Measurements from ENCODE around the gene GOLGB1. TPM values are rescaled to one million over a fixed set of nuclear protein-coding genes. Genes with fewer than 3 reads are reported as not detected.

Gene GOLGB1
- total and polyA plus RNA-seq, 10 donors, result 7.2 to 87.0 (median 47.8) TPM

DNA sequence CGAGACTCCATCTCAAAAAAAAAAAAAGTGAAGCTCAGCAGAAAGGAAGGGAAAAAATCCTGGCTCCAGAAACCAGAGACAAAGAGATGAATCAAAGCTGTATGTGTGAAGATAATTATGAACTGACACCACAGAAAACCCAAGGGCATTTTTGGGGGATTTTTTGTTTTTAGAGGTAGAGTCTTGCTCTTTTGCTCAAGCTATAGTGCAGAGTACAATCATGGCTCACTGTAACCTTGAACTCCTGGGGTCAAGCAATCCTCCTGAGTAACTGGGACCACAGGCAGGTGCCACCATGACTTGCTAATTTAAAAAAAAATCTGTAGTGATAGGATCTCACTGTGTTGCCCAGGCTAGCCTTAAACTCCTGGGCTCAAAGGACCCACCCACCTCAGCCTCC is 111.6 kb downstream of the GOLGB1 start:
- intact Hi-C loops (cut with DNase I; ENCODE audit: low total_unique reads), result no loop called here
- Histone ChIP-seq H3K9me3 (no peaks in the 10 kb centered on the region), H3K27ac (no peak overlapping the region)

DNA sequence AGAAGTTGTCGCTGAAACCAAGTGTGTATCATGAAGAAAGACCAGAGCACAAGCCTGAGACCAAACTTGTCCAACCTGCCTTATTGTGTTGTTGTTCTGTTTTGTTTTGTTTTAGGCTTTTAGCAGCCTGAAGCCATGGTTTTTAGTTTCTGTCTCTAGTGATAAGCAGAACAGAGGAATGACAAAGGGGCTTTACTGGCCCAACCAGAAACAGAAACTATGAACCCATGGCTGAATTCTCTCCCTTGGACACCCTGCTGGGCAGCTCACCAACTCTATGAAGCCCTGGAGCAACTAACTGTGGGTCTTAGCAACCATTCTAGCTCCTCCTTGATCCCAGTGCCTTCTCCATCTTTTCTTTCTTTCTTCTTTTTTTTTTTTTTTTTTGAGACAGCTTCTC is 119.2 kb downstream of the GOLGB1 start:
- TF ChIP-seq POLR2A (IDR thresholded peaks at IDR 0.05) (no peak), POLR2AphosphoS5 (IDR thresholded peaks at IDR 0.05) (no peak), CTCF (IDR thresholded peaks at IDR 0.05 in 8 of 11, conservative IDR thresholded peaks at IDR 0.05 in 3 of 11) (no peak)
- intact Hi-C loops (cut with DNase I; ENCODE audit: low total_unique reads), result no loop called here
- no peak for DNase-seq
- no peak overlapping the region for H3K27ac ChIP-seq
- no peaks in the 10 kb centered on the region for H3K4me1 ChIP-seq
- H3K27me3 ChIP-seq (replicated peaks in 1 of 7), result no peaks in the 10 kb centered on the region
- H3K9me3 ChIP-seq, result no peaks in the 10 kb centered on the region
- H3K4me3 ChIP-seq, result no peak overlapping the region
- peaks cover 0 to 73% (median 49%) of the 10 kb centered on the region in 6 donors for H3K36me3 ChIP-seq
- WGBS, 5 donors, result 96 to 100% (median 100%) methylated on average over 1 of the region's 1 CpG

More for the DNA sequence above, 111.6 kb downstream of the GOLGB1 start:
- WGBS, 5 donors, result 91 to 100% (median 95%) methylated on average over 1 of the region's 1 CpG
- Histone ChIP-seq H3K36me3 (peaks cover 0 to 99% (median 85%) of the 10 kb centered on the region in 6 donors), H3K4me1 (peaks cover 0 to 3% (median 0%) of the 10 kb centered on the region in 6 donors), H3K27me3 (replicated peaks in 1 of 7) (no peaks in the 10 kb centered on the region), H3K4me3 (no peak overlapping the region)
- DNase-seq, result no peak
- TF ChIP-seq CTCF (IDR thresholded peaks at IDR 0.05 in 8 of 11, conservative IDR thresholded peaks at IDR 0.05 in 3 of 11) (no peak), POLR2A (IDR thresholded peaks at IDR 0.05) (no peak), POLR2AphosphoS5 (IDR thresholded peaks at IDR 0.05) (no peak)

DNA sequence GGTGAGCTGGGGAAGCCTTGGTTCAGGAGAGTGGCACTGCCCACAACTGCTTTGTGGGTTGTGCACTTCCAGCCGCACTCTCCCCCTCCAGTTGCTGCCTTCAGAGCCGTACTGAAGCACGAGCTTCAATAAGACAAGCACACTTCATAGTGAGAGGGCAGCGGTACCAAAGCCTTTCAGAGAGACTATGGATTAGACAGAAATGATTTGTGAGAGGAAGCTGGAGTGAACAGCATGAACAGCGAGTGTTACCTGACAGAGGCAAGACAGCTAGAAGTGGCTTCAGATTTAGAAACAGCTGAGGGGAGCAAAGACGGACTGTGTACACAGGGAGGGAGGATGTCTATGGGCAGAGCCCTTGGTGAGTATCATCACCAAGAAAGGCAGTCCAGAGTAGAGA is 119.9 kb downstream of the GOLGB1 start:
- Histone ChIP-seq H3K4me1 (no peaks in the 10 kb centered on the region), H3K27me3 (replicated peaks in 1 of 7) (no peaks in the 10 kb centered on the region), H3K4me3 (no peak overlapping the region), H3K27ac (no peak overlapping the region), H3K36me3 (peaks cover 0 to 65% (median 43%) of the 10 kb centered on the region in 6 donors), H3K9me3 (no peaks in the 10 kb centered on the region)
- intact Hi-C loops (cut with DNase I; ENCODE audit: low total_unique reads), result no loop called here
- 85 to 96% (median 93%) methylated on average over 5 to 6 of the region's 6 CpGs for WGBS, 5 donors
- no peak for DNase-seq
- TF ChIP-seq POLR2AphosphoS5 (IDR thresholded peaks at IDR 0.05) (no peak), CTCF (IDR thresholded peaks at IDR 0.05 in 8 of 11, conservative IDR thresholded peaks at IDR 0.05 in 3 of 11) (no peak), POLR2A (IDR thresholded peaks at IDR 0.05) (no peak)

GRCh38 chr3:121627622-121628021 is 121.9 kb downstream of the GOLGB1 start:
- Histone ChIP-seq H3K27ac (no peak overlapping the region), H3K4me1 (no peaks in the 10 kb centered on the region), H3K9me3 (no peaks in the 10 kb centered on the region), H3K4me3 (no peak overlapping the region), H3K27me3 (replicated peaks in 1 of 7) (no peaks in the 10 kb centered on the region), H3K36me3 (peaks cover 0 to 45% (median 23%) of the 10 kb centered on the region in 6 donors)
- WGBS, 5 donors, result 63 to 89% (median 69%) methylated on average over 3 of the region's 3 CpGs
- DNase-seq, result no peak
- no peak for TF ChIP-seq POLR2A (IDR thresholded peaks at IDR 0.05)
- no peak for TF ChIP-seq POLR2AphosphoS5 (IDR thresholded peaks at IDR 0.05)
- no peak for TF ChIP-seq CTCF (IDR thresholded peaks at IDR 0.05 in 8 of 11, conservative IDR thresholded peaks at IDR 0.05 in 3 of 11)
- intact Hi-C loops (cut with DNase I; ENCODE audit: low total_unique reads), result no loop called here
